Endothelial cell of umbilical vein (primary cell): ENCODE data around the gene ZFHX2. TPM values are rescaled to one million over a fixed set of nuclear protein-coding genes. Genes with fewer than 3 reads are reported as not detected.

Experiments used
- BruUV-seq: library from RNA; stranded (reverse); fragments of 400-500 nt; replicated peaks from 2 replicates; lab custom pipeline; 2021; lab: Mats Ljungman, UMichigan
- CTCF ChIA-PET: fragments of 300-600, 350-600 bp; sonication (Branson Sonifier 250); formaldehyde crosslinking; loops from one replicate; lab custom pipeline; 2021; ENCODE audit warnings: antibody characterized with exemption, inconsistent platforms; lab: Charles Lee
- POLR2A ChIA-PET: fragments of 300-600, 350-600 bp; sonication (Branson Sonifier 250); formaldehyde crosslinking; loops from one replicate; lab custom pipeline; 2021; ENCODE audit warnings: antibody characterized with exemption, inconsistent platforms; lab: Charles Lee
- DNase-seq: peaks from one replicate; pipeline ENCODE4 v3.0.0-alpha.2; 2011; ENCODE audit warnings: low read depth, low spot score
- FAIRE-seq: peaks from 2 replicates; lab custom pipeline; 2011; peaks lifted over from hg19 to GRCh38; lab: Jason Lieb, UNC
- H2AFZ ChIP-seq: 2 replicates; pipeline ENCODE4 v1.6.0; 2012; ENCODE audit warnings: low read depth, low read length, control low read depth, inconsistent platforms
- H3K27ac ChIP-seq: 2 replicates; pipeline ENCODE4 v1.5.1; 2011; ENCODE audit warnings: low read depth, mild to moderate bottlenecking, control low read depth, low read length, moderate library complexity; ENCODE audit not compliant: insufficient read depth
- H3K27me3 ChIP-seq, 2 experiments: 2 replicates each; pipeline versions ENCODE4 v1.6.0 to v1.6.1; 2011; ENCODE audit warnings: low read length in 2 of 2, mixed read lengths in 1 of 2; ENCODE audit not compliant: control insufficient read depth in 2 of 2, insufficient read depth in 2 of 2
- H3K36me3 ChIP-seq, 2 experiments: 2 replicates in 1 of 2; 3 replicates in 1 of 2; pipeline ENCODE4 v1.5.1; 2011; ENCODE audit warnings: low read length in 2 of 2, mild to moderate bottlenecking in 1 of 2, moderate library complexity in 1 of 2; ENCODE audit not compliant: control insufficient read depth in 2 of 2, insufficient read depth in 2 of 2; ENCODE audit errors: extremely low read depth in 1 of 2
- H3K4me1 ChIP-seq: 3 replicates; pipeline ENCODE4 v1.5.1; 2011; ENCODE audit warnings: mild to moderate bottlenecking, low read length; ENCODE audit not compliant: control insufficient read depth, insufficient read depth; ENCODE audit errors: extremely low read depth
- H3K4me2 ChIP-seq: 2 replicates; pipeline ENCODE4 v1.6.1; 2011; ENCODE audit warnings: low read length, control low read depth, mixed read lengths; ENCODE audit not compliant: insufficient read depth
- H3K4me3 ChIP-seq, 3 experiments: fragments of 200-600 bp in 1 of 3; sonication (generic), shearing (Covaris generic) in 1 of 3; replicated peaks in 1 of 3; 2 replicates each; pipeline ENCODE4 v1.5.1; 2011 to 2016; ENCODE audit warnings: control low read depth in 3 of 3, low read length in 3 of 3, mild to moderate bottlenecking in 2 of 3, inconsistent platforms in 1 of 3, low read depth in 1 of 3, moderate library complexity in 1 of 3; ENCODE audit not compliant: insufficient read depth in 1 of 3
- H3K79me2 ChIP-seq: 2 replicates; pipeline ENCODE4 v1.6.0; 2012; ENCODE audit warnings: low read length, inconsistent platforms; ENCODE audit not compliant: control insufficient read depth, insufficient read depth
- H3K9ac ChIP-seq: replicated peaks from 2 replicates; pipeline ENCODE3; 2011; ENCODE audit warnings: low read length, control low read depth; ENCODE audit not compliant: insufficient read depth; ENCODE audit errors: extremely low read depth
- H3K9me1 ChIP-seq: replicated peaks from 3 replicates; pipeline ENCODE4 v1.6.0; 2011; ENCODE audit warnings: mild to moderate bottlenecking, low read length; ENCODE audit not compliant: control insufficient read depth, insufficient read depth; ENCODE audit errors: extremely low read depth
- H3K9me3 ChIP-seq: replicated peaks from 2 replicates; pipeline ENCODE4 v1.5.1; 2012; ENCODE audit warnings: low read length, inconsistent platforms; ENCODE audit not compliant: control insufficient read depth, insufficient read depth
- H4K20me1 ChIP-seq: replicated peaks from 2 replicates; pipeline ENCODE3; 2011; ENCODE audit warnings: mild to moderate bottlenecking, low read length; ENCODE audit not compliant: control insufficient read depth, insufficient read depth; ENCODE audit errors: extremely low read depth
- CTCF ChIP-seq, 2 donors: IDR thresholded peaks; 1 replicate in 1 of 2; 2 replicates in 1 of 2; pipeline ENCODE4 v1.5.1; 2011; ENCODE audit warnings: low read length in 2 of 2, mild to moderate bottlenecking in 2 of 2, moderate library complexity in 2 of 2, control low read depth in 1 of 2, inconsistent platforms in 1 of 2, low read depth in 1 of 2; ENCODE audit not compliant: insufficient read depth in 1 of 2; ENCODE audit errors: extremely low read depth in 1 of 2
- EZH2 ChIP-seq: IDR thresholded peaks from 2 replicates; pipeline ENCODE4 v1.6.1; 2012; ENCODE audit warnings: borderline replicate concordance, low read depth, mild to moderate bottlenecking, moderate library complexity, low read length, inconsistent platforms; ENCODE audit not compliant: severe bottlenecking
- FOS ChIP-seq: IDR thresholded peaks from 2 replicates; pipeline ENCODE4 v1.6.1; 2011; ENCODE audit warnings: mild to moderate bottlenecking, low read length, moderate library complexity, borderline replicate concordance; ENCODE audit not compliant: insufficient read depth
- GATA2 ChIP-seq: IDR thresholded peaks from 2 replicates; pipeline ENCODE4 v1.7.0; 2011; ENCODE audit warnings: low read depth, mild to moderate bottlenecking, moderate library complexity, mixed read lengths, low read length; ENCODE audit not compliant: insufficient read length, insufficient read depth
- JUN ChIP-seq: IDR thresholded peaks from 2 replicates; pipeline ENCODE4 v1.6.1; 2011; ENCODE audit warnings: borderline replicate concordance, low read depth; ENCODE audit not compliant: insufficient read length, insufficient read depth
- MAX ChIP-seq: IDR thresholded peaks from 2 replicates; pipeline ENCODE4 v1.6.1; 2011; ENCODE audit not compliant: insufficient read depth, insufficient read length
- MYC ChIP-seq: IDR thresholded peaks from one replicate; pipeline ENCODE4 v1.6.1; 2011; ENCODE audit warnings: mild to moderate bottlenecking, low read depth, low read length
- POLR2A ChIP-seq: IDR thresholded peaks from 2 replicates; pipeline ENCODE4 v1.6.1; 2012; ENCODE audit warnings: low read depth, mild to moderate bottlenecking, control low read depth, low read length
- dilution Hi-C: fragments of 300-500 bp; cut with MboI; formaldehyde crosslinking; loops from one replicate; pipeline ENCODE4 v1.15.0; 2019; ENCODE audit warnings: low sequenced_read_pairs; ENCODE audit not compliant: extremely low pct_ligation_motif_present
- intact Hi-C: fragments of 100-400 bp; cut with micrococcal nuclease; formaldehyde crosslinking; loops from one replicate; pipeline ENCODE4 v1.10.0; 2022
- polyA plus RNA-seq, 4 experiments: library from polyadenylated mRNA; depleted of rRNA in 3 of 4; stranded (reverse) in 3 of 4; unstranded in 1 of 4; fragments of >200 nt; gene quantifications; 2 replicates each; pipeline versions ENCODE4 v1.2.1 to v1.2.3, GENCODE V29; 2011 to 2012; ENCODE audit warnings: missing spikeins in 1 of 4
- total RNA-seq: library from RNA; stranded (reverse); gene quantifications from 2 replicates; pipeline ENCODE4 v1.2.3, GENCODE V29; 2021

ZFHX2 gene
- total and polyA plus RNA-seq, 2 donors (not counting 3 experiments of a cell fraction or from before 2014, with no cell fraction given), result 0.25 to 2.3 TPM

GRCh38 chr14:23481979-23482822 is 69.4 kb downstream of the ZFHX2 start:
- no peak overlapping the region for H3K4me2 ChIP-seq

GRCh38 chr14:23481362-23481970 is 70.1 kb downstream of the ZFHX2 start:
- H3K4me3 ChIP-seq, result no peak overlapping the region
- TF ChIP-seq JUN, result no peak
- no peak for TF ChIP-seq POLR2A
- TF ChIP-seq EZH2, result no peak
- no peak for TF ChIP-seq MYC
- TF ChIP-seq FOS, result no peak
- no peak for TF ChIP-seq MAX
- TF ChIP-seq CTCF (IDR thresholded peaks at IDR 0.05; ENCODE audit: extremely low read depth in 1 of 2, insufficient read depth in 1 of 2, low read depth in 1 of 2, low read length in 2 of 2), result no peak
- no peak for TF ChIP-seq GATA2
- H3K9me3 ChIP-seq, result no peaks in the 10 kb centered on the region
- DNase-seq (peak; percentile 6), FAIRE-seq (no peak)
- peaks cover 11 to 12% of the 10 kb centered on the region in 2 experiments for H3K36me3 ChIP-seq
- H3K27ac ChIP-seq, result no peak overlapping the region
- no peak overlapping the region for H3K9ac ChIP-seq
- no peak overlapping the region for H2AFZ ChIP-seq
- ChIA-PET POLR2A (no interaction called here), CTCF (interaction anchor here (1.2 to 15.7 kb wide), 2 partner anchors 43 to 78 kb away, joined by 3 to 416 read pairs; partner anchors contain the start of gene THTPA)
- no peaks in the 10 kb centered on the region for H3K79me2 ChIP-seq
- intact Hi-C loops (loop anchor here (1.0 kb wide), 1 partner anchor 30 kb away; no protein-coding TSS in a partner anchor), dilution Hi-C loops (no loop called here)
- H3K4me2 ChIP-seq, result no peak overlapping the region
- peaks cover 2% of the 10 kb centered on the region for H4K20me1 ChIP-seq
- no peaks in the 10 kb centered on the region for H3K27me3 ChIP-seq
- no peaks in the 10 kb centered on the region for H3K9me1 ChIP-seq
- no peaks in the 10 kb centered on the region for H3K4me1 ChIP-seq
- no TSS peak for BruUV-seq

More at GRCh38 chr14:23481979-23482822, 69.4 kb downstream of the ZFHX2 start:
- Histone ChIP-seq H3K4me1 (no peaks in the 10 kb centered on the region), H3K9me3 (no peaks in the 10 kb centered on the region), H3K79me2 (no peaks in the 10 kb centered on the region), H3K9ac (no peak overlapping the region), H2AFZ (no peak overlapping the region), H4K20me1 (peaks cover 2% of the 10 kb centered on the region), H3K36me3 (peaks cover 5 to 9% of the 10 kb centered on the region in 2 experiments), H3K4me3 (no peak overlapping the region), H3K27me3 (no peaks in the 10 kb centered on the region), H3K9me1 (no peaks in the 10 kb centered on the region), H3K27ac (no peak overlapping the region)
- intact Hi-C loops (loop anchor here (1.0 kb wide), 1 partner anchor 31 kb away; no protein-coding TSS in a partner anchor), dilution Hi-C loops (no loop called here)
- ChIA-PET POLR2A (no interaction called here), CTCF (interaction anchor here (1.2 to 15.7 kb wide), 2 partner anchors 42 to 77 kb away, joined by 3 to 416 read pairs; partner anchors contain the start of gene THTPA)
- BruUV-seq, result no TSS peak
- no peak for FAIRE-seq
- DNase-seq, result no peak
- no peak for TF ChIP-seq MAX
- no peak for TF ChIP-seq POLR2A
- no peak for TF ChIP-seq GATA2
- no peak for TF ChIP-seq EZH2
- no peak for TF ChIP-seq MYC
